H4 (cell line): Measurements from ENCODE around the gene RAP1GAP. TPM values are rescaled to one million over a fixed set of nuclear protein-coding genes. Genes with fewer than 3 reads are reported as not detected.
A peak's percentile ranks its signal among the peaks of the same experiment; 100 is the strongest.

Experiments used
- DNase-seq: peaks from one replicate; pipeline ENCODE4 v3.0.0-alpha.2; 2015; ENCODE audit warnings: low spot score
- total RNA-seq: library from RNA; depleted of rRNA; stranded (reverse); fragments of >200 nt; shearing (Covaris generic); gene quantifications from 2 replicates; pipeline ENCODE4 v1.2.3, GENCODE V29; 2014

RAP1GAP gene
- total RNA-seq, 1 experiment from 2014 or later: 2.0 TPM

GRCh38 chr1:21662426-21663247 is 6.5 kb downstream of the RAP1GAP start:
- no peak for DNase-seq

DNA sequence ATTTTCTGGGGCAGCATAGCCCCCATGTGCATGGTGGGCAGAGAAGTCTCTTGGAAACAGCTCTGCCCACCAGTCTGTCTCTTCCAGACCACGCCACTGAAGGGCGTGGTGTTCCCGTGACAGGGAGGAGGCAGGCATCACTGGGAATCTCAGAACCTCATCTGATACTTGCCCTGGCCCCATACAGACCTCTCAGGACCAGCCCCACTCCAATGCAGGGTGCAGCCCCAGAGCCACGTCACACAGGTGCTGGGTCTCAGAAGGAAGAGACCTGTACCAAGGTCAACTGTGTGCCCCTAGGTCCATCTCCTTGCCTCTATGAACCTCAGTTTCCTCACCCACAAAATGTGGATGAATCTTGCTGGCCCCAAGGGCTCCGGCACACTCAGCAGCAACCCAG is 7.3 kb downstream of the RAP1GAP start:
- DNase-seq: no peak

GRCh38 chr1:21659924-21660326 is 9.2 kb downstream of the RAP1GAP start:
- DNase-seq: no peak

DNA sequence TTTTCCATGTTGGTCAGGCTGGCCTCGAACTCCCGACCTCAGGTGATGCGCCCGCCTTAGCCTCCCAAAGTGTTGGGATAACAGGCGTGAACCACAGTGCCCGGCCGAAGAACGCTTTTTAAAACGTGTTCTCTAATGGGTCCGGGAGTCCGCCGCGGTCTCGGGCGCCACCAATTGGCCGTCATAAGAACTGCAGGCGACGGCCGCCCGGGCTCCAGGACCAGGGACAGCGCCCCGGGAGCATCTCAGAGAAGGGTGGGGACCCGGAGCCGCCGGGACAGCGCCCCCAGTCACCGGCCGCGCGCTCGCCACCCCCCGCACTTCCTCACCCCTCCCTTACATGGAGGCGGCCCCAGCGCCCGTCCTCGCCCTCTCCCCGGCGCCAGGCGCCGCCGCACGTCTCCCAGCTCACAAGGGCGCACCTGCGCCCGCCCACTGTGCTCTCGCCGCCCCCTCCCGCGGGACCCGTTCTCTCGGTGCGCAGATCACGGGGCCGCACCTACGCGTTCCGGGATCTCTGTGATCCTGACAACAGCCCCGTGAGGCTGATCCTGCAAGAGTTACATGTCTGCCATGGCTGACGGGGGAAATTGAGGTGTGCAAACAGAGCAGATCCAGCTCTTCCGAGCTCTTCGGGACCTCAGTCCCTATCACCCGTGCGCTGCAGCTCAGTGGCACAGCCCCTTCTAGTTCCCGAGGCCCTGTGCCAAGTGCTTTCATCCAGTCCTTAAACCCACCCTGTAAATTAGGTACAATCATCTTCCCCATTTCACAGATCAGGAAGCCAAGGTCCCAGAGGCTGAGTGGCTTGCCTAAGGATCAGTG is 9.8 kb downstream of the RAP1GAP start:
- DNase-seq: peak; percentile 44

- no peak for DNase-seq
Observed at GRCh38 chr1:21657456-21658190, 11.5 kb downstream of the RAP1GAP start.

DNA sequence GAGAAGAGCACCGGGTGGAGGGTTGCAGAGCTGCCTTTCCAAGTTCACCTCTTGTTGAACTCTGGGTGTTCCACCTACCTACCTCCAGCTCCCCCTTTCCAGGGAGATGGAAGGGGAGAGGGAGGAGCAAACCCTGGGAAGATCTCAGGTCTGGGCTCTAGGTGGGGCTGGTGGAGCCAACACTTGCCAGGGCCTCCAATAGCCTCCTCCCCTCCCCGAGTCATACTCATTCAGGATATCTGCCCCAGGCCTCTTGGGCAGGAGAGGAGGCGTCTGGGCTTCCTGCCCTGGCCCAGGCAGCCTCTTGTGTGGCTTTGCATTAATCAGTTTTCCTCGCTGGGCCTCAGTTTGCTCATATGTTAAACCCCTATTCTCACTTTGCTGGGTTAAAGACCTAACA is 13.4 kb downstream of the RAP1GAP start:
- DNase-seq: peak; percentile 50

GRCh38 chr1:21655259-21655658 is 13.9 kb downstream of the RAP1GAP start:
- DNase-seq: no peak

DNA sequence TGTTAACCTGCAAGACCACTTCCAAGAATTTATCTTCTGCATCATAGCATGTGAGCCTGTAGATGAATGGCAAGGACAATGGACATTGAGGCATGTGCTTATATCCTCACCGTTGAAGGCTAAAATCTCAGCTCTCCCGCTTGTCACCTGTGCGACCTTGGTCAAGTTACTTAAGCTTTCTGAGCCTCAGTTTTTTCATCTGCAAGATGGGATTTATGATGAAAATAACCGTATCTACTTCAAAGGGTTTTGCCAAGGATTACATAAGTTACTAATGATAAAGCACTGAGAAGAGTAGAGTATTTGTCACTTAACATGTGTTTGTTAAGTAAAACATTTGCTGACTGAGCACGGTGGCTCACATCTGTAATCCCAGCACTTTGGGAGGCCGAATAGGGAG is 14.9 kb downstream of the RAP1GAP start:
- no peak for DNase-seq

DNA sequence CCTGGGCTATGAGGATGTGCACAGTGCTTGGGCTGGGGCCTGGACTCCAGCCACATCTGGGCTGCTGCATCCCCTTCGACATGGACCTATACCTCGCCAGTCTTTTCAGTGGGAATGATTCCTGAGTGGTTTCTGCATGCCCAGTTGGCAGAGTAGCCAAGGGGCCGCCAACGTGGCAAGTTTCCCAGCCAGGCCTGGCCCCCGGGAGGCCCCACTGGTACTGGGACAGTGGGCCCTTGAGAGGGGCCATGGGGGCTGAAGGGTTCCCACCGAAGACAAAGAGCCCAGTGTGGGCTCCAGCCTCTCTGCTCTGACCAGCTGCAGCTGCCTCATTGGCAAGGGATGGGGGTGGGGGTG is 15.4 kb downstream of the RAP1GAP start:
- no peak for DNase-seq

- DNase-seq: no peak
Observed at GRCh38 chr1:21652937-21653743, 16.0 kb downstream of the RAP1GAP start.

DNA sequence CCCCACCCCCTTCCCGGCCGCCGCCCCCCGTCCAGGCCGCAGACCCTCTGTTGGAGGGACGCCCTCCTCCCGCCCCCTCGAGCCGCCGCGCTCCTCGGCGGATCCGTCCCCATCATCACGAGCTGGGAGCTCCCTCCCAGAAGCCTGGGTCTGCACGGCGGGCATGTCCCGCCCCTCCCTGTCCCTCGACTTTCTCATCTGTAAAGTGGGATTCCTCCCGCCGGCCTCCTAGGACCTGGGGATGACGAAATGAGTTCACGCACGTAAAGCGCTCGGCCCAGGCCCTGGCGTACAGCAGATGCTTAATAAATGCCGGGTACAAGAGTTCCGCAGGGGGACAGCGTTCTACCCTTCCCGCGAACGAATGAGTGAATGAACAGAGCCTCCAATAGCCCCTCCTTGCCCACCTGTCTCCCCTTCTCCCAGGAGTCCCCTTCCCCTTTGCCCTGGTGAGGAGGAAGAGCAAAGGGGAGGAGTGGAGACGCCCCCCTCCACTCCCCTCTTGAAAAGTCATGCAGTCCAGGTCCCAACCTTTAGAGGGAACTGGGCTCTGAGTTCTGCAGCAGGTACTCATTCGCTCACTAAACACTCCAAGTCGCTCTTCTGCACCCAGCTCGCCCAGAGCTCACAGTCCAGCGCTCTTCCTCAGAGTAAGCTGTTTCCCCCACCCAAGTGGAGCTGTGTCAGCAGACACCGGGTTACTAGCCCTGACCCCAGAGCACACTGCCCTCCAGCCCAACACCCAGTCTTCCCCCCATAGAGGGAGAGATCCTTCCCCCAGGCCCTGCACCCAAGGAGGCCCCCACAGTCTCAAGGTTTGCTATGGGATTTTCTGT is 16.8 kb downstream of the RAP1GAP start:
- no peak for DNase-seq

- DNase-seq: no peak
Observed at GRCh38 chr1:21651214-21652042, 17.7 kb downstream of the RAP1GAP start.

DNA sequence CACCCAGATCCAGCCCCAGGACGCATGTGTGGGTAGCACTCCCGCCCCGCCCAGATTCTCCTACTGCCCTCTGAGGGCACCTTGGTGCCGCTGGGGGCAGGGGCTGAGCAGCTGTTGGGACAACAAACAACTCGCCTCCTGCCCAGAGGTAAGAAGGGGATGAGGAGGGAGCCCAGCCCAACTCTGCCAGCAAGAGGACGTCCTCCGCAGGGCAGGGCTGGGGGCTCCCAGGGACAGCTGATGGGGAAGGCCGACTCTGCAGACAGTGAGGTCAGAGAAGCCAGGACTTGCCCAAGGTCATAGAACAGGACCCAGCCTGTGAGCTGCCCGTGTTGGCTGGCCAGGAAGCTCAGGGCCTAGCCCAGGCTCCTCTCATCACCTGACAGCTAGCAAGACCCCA is 18.8 kb downstream of the RAP1GAP start:
- no peak for DNase-seq

DNA sequence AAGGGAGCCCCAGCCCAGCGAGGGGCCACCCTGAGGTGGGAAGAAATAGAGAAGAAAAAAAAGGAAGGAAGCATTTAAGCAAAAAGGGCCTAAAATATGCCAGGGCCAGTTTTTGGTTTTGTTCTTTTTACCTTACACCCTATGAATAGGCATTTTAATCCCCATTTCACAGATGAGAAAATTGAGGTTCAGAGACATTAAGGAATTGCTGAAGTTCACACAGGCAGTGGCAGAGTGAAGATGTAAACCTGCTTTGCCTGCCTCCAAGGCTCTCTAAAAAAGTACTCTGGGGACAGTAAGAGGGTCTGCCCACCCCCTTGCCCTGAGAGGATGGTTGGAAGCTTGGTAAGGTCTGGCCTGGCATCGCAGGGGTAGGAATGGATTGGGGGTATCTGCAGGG is 19.8 kb downstream of the RAP1GAP start:
- DNase-seq: no peak

GRCh38 chr1:21648791-21649190 is 20.4 kb downstream of the RAP1GAP start:
- no peak for DNase-seq

DNA sequence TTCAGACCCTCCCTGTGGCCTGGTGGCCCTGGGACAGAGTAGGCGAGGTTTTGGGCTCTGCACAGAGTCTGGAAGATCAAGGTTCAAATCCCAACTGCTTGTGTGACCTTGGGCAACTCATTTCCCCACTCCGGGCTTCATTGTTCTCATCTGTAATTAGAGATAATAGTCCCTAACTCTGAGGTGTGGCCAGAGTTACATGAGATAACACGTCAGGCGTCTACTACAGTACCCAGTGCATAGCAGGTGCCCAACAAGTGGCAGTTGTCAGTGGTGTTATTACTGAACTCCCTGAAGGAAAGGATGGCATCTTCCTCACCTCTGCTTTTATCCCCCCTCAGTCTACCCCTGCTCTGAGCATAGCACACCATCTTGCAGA is 20.8 kb downstream of the RAP1GAP start:
- DNase-seq: no peak

DNA sequence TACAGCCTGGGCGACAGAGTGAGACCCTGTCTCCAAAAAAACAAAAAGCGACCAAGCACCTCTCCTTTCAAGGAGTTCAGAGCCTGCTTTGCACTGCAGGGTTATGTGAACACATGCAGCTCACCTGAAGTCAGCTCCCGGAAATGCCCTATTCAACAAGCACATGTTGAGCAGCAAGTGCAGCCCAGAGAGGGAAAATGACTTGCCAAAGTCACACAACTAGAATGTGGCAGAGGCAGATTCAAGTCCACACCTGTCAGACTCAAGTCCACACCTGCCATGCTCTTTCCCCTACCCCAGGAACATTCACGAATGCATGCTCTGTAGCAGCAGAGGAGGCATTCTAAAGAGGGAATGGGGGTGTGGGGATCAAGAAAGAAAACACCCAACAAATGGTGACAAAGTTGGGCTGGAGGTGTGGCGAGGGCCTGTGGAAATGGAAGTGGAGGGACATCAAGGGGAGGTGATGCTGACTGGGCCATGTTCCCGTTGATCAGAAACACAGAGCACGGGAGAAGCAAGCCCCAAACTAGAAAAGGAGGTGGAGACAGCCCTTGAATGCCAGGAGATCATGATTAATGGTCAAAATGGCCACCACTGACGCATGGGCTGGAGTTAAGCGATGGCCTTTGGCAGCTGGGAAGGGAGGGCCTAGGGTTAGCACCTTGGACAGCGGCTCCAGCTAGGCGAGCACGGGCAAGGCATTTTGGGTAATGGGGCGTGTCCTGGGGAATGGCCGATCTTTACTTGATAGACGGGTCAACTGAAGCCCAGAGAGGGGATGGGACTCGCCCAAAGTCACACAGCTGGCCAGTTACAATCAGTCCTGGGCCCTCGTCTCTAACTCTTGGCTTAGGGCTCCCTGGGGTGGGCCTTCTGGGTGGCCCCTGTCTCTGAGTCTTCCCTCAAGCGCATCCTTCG is 21.5 kb downstream of the RAP1GAP start:
- DNase-seq: peak; percentile 31

DNA sequence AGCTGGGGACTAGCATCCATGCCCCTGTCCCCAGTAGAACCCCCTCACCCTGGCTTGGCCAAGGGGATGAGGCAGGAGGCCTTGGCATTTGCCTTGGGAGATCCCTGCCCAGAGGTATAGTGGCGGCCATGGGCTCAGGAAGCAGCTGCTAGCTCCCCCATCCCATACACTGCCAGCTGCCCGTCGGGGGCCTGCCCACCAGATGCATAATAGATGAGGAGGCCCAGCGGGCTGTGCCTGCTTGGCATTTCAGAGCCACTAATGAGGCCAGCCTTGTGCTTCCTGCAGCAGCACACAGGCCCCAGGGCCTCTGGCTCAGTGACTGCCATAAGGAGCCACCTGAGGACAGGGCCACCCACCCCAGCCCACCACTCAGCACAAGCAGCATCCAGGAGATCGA is 23.6 kb downstream of the RAP1GAP start:
- DNase-seq: no peak

GRCh38 chr1:21644906-21645305 is 24.3 kb downstream of the RAP1GAP start:
- DNase-seq: no peak
